ENCODE data around the gene CAPG. TPM values are rescaled to one million over a fixed set of nuclear protein-coding genes. Genes with fewer than 3 reads are reported as not detected.
"Not testable (repeated sequence)": the region's sequence is repeated elsewhere in the genome, so short reads cannot be mapped to it uniquely, and the experiment has no call there.

CAPG gene
- 123 and 141 TPM in 2 replicates for total RNA-seq (2014; rRNA removed; shearing (Covaris generic))

- DNase-seq (ENCODE audit: low read depth), result peak; percentile 71
Measured at GRCh38 chr2:85409845-85410583, at the start of gene CAPG. Gene CAPG (minus strand): TSS chr2:85410366. CDS start chr2:85402145, 8,221 bp downstream.

DNA sequence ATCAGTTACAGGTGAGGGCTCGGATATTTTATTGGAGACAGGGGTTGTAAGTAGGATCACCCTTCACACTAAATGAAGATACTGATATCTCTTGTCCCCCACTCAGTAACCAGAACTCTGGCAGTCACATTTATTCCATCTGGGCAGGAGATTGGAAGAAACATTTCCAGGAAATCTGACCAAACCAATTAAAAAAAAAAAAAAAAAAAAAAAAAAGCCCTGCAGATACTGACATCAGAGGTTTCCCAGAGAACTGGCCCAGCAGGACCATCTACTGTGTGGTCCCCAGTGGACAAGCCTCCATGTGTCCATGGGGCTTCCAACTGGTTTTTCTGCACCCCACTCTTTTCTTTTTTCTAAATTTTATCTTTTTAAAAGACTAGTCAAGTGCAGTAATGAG is 49.6 kb upstream of the CAPG start:
- DNase-seq (ENCODE audit: low read depth), result no peak

DNA sequence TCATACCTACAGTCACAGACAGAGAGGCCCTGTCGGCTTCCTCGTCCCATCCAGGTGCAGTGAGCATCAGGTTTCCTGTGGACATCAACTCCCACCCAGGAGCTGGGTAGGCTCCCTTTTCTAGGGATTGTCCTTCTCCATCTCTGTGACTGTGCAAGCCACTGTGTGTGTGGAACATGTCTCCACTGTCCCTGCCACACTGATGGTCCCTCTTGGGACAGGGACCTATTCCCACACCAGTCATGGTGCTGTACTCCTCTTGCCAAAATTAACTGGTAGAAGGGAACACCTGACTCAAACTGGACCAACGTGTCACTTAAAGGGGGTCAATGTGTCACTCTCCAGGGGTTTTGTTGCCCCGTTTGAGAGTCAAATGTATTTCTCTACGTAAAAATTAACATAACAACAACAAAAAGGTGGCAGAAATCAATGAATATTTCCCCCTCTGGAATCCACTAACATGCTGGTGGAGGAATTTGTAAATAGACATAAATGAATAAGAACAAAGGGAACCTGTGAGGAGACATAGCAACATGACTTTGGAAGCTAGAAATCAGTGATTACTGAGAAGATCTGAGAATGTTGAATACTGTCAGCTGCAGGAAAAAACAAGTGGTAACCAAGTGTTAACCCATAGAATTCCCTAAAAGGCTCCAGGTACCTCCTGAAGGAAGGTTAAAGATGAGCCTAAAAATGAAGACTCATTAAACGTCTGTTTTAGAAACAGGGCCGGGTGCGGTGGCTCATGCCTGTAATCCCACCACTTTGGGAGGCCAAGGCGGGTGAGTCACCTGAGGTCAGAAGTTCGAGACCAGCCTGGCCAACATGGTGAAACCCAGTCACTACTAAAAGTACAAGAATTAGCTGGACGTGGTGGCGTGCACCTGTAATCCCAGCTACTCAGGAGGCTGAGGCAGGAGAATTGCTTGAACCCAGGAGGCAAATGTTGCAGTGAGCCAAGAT is 48.7 kb upstream of the CAPG start:
- DNase-seq (ENCODE audit: low read depth), result peak; percentile 31

DNA sequence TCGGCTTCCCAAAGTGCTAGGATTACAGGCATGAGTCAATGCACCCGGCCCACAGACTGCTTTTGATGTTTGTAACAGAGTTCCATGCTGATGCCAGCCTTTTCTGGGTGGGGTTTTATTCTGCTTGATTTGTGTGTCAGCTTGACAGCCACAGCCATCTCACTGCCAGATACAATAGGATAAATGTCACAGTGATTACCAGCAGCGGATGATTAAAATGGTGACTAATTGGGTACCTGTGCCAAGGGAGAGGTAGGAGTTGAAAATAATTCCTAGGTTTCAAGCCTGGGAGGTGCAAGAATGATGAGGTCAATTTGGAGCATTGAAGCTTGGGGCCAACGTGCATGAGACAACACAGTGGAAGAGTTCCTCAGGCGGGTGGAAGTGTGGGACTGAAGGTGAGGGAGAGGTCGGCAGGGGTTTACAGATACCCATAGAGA is 47.7 kb upstream of the CAPG start:
- peak; percentile 76 for DNase-seq (ENCODE audit: low read depth)

DNA sequence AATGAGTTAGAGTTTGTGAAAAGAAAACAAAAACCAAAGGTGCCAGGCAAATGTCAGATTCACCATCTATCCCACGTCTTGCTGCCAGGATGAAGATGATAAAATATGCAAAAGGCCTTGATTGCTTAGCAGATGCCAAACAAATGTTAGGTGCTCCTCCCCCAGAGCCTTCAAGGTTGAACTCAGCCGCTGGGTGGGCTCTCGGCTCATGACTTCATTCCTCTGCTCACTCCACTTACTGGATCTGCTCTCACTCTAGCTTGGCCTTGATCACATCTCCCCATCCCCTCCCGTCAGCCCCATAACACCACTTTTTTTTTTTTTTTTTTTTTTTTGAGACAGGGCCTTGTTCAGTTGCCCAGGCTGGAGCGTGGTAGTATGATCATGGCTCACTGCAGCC is 46.9 kb upstream of the CAPG start:
- no peak for DNase-seq (ENCODE audit: low read depth)

- DNase-seq (ENCODE audit: low read depth), result no peak
Measured at GRCh38 chr2:85455552-85456090, 45.5 kb upstream of the CAPG start.

- DNase-seq (ENCODE audit: low read depth), result no peak
Measured at GRCh38 chr2:85453571-85453970, 43.4 kb upstream of the CAPG start.

- no peak for DNase-seq (ENCODE audit: low read depth)
Measured at GRCh38 chr2:85452237-85452636, 42.1 kb upstream of the CAPG start.

DNA sequence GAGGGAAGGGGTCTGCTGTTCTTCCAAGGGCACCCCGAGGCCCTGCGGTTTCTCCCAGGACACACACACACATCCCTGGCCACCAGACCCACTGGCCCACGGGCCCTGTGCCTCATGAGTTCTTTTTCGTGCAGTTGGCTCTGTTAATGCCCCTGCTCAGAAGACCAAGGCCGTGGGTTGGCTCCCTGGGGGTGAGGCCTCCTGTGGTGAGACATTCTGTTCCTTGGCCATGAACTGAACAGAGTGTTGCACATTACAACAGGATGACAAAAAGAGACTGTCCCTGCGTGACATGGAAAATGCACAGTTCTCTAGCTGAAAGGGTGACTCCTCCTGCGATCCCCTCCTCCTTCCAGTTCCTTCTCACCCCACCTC is 39.0 kb upstream of the CAPG start:
- no peak for DNase-seq (ENCODE audit: low read depth)

GRCh38 chr2:85448461-85449213 is 38.5 kb upstream of the CAPG start:
- DNase-seq (ENCODE audit: low read depth), result no peak

DNA sequence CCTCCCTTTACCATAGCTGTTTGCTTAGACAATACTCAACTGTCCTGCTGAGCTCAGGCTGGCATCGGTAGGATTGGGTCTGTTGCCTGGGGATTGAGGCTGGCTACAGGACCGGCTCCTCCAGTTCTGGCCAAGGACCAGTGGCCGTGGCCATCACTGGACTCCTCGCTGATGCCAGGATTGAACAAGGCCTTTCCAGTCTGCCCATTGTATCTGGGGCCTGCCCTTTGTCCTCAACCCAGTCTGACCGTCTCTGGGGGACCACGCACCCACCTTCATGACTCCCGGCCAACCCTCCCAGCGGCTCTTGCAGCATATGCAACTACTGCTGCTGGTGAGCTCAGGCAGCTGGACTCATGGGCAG is 37.0 kb upstream of the CAPG start:
- no peak for DNase-seq (ENCODE audit: low read depth)

DNA sequence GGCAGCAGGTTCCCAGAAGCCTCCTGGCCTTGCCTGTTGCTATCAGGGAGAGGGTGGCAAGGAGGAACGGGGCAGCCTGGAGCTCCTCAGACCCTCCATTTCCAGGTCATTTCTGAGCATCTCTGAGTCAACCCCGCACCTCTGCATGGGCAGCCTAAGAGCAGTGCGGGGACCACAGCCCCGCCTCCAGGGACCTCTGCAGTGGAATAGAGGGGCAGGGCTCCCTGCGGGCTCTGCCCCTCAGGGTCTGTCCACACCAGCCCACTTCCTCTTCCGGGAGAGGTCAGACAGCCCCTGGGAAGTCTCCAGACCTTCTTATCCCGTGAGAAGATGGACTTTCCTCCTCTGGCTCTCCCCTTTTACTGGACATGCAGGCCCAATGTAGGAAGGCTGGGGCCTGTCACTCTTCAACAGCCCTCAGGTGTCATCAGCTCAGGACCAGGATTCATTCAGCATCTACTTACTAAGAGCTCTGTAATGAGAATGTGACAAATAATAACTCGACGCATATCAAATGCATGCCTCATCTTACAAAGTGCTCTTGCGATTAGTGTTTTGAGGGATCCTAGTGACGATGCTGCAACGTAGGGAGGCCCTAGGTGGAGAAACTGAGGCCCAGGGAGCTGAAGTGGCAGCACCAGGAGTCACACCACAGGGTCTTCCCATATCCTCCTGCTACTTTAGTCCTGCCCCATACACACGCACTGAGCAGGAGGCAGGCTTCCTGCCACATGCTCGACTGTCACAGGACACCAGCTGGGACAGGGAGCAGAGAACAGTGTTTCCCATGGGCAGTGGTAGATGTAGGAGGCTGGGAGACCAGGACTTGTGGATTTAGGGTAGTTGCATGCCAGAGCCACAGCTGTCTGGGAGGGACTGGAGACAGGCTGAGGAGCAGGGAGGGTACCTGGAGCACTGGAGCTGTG is 36.4 kb upstream of the CAPG start:
- no peak for DNase-seq (ENCODE audit: low read depth)

GRCh38 chr2:85445316-85446295 is 35.4 kb upstream of the CAPG start:
- peak; percentile 36 for DNase-seq (ENCODE audit: low read depth)

DNA sequence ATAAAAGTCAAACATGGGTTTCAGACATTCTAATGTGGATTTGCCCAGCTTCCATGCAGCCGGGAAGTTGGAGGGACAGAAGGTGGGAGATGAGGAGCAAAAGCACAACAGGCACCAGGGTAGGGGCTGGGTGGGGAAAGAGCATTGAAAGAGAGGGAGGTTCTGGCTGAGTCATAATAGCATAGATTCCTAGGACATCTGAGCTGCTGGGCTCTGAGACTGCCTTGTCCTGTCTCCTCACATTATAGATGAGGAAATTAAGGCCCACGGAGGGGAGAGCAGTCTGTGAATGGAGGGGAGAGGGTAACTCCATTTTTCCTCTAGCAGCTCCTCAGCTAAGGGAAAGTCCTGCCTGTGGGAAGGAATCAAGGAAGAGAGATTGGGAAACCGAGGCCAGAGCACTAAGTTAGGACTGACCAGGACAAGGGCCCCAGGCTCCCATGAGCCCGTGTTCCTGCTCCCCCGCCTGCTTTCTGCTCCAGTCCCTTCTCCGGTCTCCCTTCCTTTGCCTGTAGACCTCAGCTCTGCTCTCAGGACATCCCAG is 34.5 kb upstream of the CAPG start:
- no peak for DNase-seq (ENCODE audit: low read depth)

GRCh38 chr2:85441864-85442263 is 31.7 kb upstream of the CAPG start:
- DNase-seq (ENCODE audit: low read depth), result no peak

GRCh38 chr2:85440729-85441128 is 30.6 kb upstream of the CAPG start:
- no peak for DNase-seq (ENCODE audit: low read depth)

- no peak for DNase-seq (ENCODE audit: low read depth)
Measured at GRCh38 chr2:85439986-85440385, 29.8 kb upstream of the CAPG start.

- not testable (repeated sequence) for DNase-seq (ENCODE audit: low read depth)
Measured at GRCh38 chr2:85439569-85439968, 29.4 kb upstream of the CAPG start.

DNA sequence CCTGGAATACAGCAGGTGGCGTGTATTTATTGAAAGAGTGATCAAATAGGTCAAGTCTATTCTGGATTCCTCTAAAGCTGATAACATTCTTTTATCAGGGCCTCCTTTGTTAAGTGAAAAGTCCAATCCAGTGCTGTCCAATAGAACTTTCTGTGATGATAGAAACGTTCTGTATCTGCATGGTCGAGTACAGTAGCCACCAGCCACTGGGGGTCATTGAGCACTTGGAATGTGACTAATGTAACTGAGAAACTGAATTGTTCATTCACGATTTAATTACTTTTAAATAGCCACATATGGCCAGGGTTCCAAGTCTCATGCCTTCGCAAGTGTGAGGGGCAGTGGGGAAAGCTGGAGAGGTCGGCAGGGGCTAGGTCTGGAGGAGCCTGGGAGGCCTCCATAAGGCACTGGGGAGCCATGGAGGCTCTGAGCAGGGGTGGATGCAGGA is 28.9 kb upstream of the CAPG start:
- no peak for DNase-seq (ENCODE audit: low read depth)
